Measurements from ENCODE around the gene NFATC1.

DNA sequence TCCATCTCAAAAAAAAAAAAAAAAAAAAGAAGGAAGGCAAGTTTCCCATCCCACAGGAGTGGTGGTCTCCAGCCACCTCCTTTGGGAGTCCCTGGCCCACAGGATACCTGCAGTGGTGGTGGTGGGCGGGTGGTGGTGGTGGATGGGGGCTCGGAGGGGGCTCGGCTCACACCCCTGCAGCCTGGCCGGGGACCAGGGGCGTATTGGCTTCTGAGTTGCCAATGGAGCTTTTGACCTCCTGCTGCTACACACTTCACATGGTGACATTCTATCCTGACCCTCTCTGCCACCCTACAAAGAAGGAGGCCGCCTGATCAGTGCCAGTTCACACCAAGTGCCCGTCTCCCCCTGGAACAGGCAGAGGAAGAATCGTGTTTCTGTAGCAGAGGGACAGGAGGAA, 119.6 kb downstream of the NFATC1 start:
- TF ChIP-seq, protein P1, sequence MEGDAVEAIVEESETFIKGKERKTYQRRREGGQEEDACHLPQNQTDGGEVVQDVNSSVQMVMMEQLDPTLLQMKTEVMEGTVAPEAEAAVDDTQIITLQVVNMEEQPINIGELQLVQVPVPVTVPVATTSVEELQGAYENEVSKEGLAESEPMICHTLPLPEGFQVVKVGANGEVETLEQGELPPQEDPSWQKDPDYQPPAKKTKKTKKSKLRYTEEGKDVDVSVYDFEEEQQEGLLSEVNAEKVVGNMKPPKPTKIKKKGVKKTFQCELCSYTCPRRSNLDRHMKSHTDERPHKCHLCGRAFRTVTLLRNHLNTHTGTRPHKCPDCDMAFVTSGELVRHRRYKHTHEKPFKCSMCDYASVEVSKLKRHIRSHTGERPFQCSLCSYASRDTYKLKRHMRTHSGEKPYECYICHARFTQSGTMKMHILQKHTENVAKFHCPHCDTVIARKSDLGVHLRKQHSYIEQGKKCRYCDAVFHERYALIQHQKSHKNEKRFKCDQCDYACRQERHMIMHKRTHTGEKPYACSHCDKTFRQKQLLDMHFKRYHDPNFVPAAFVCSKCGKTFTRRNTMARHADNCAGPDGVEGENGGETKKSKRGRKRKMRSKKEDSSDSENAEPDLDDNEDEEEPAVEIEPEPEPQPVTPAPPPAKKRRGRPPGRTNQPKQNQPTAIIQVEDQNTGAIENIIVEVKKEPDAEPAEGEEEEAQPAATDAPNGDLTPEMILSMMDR (IDR thresholded peaks at IDR 0.05), result no peak
- no peak for TF ChIP-seq POLR2A (IDR thresholded peaks at IDR 0.05)

All from vagina (tissue), 2 donors.